Measurements from ENCODE around the gene TMPRSS6. TPM values are rescaled to one million over a fixed set of nuclear protein-coding genes. Genes with fewer than 3 reads are reported as not detected.
A peak's percentile ranks its signal among the peaks of the same experiment; 100 is the strongest.

The TMPRSS6 gene
- total and polyA plus RNA-seq, 2 of the 13 experiments (the other 11 are each of a cell fraction or from before 2014, with no cell fraction given), result 4.2 to 4.8 TPM

DNA sequence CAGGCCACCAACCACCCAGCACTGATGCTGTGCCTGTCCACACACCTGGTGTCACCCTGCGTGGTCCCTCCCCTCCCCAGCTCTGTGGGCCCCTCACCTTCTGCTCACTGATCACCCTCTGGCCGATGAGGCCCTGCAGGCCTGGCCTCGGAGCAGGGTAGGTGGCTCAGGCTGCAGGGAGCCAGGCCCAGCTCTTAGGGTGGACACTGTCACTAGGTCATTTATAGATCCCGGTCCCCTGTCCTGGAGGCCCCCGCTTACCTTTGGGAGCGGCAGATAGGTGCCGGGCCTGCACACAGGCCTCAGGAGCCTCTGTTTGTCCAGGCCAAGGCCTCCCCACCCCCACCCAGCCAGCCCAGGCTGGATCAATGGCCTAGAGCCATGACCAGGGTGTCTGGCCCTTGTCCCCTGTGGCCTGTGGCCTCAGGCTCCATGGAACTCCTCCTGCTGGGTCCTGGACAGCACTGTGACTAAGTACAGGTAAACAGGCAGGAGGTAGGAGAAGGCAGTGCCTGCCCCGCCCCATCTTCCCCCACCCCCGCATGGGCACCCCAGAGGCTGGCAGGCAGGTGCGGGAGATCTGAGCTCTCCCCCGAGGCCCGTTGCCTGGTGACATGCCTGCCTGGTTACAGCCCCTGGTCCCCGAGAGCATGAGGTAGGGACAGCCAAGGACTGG lies at the start of gene TMPRSS6 (continued):
- TF ChIP-seq, protein P1, sequence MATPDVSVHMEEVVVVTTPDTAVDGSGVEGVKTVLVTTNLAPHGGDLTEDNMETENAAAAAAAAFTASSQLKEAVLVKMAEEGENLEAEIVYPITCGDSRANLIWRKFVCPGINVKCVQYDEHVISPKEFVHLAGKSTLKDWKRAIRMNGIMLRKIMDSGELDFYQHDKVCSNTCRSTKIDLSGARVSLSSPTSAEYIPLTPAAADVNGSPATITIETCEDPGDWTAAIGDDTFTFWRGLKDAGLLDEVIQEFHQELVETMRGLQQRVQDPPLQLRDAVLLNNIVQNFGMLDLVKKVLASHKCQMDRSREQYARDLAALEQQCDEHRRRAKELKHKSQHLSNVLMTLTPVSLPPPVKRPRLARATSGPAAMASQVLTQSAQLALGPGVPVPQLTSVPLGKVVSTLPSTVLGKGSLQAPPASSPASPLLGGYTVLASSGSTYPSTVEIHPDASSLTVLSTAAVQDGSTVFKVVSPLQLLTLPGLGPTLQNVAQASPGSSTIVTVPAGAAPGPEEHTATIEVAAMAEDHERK (CRISPR knock-in tag; IDR thresholded peaks at IDR 0.05; ENCODE audit: low read depth), result no peak
- TF ChIP-seq, protein P2, sequence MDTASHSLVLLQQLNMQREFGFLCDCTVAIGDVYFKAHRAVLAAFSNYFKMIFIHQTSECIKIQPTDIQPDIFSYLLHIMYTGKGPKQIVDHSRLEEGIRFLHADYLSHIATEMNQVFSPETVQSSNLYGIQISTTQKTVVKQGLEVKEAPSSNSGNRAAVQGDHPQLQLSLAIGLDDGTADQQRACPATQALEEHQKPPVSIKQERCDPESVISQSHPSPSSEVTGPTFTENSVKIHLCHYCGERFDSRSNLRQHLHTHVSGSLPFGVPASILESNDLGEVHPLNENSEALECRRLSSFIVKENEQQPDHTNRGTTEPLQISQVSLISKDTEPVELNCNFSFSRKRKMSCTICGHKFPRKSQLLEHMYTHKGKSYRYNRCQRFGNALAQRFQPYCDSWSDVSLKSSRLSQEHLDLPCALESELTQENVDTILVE (CRISPR knock-in tag; IDR thresholded peaks at IDR 0.05), result no peak
- no peak for TF ChIP-seq CBX2 (IDR thresholded peaks at IDR 0.05; ENCODE audit: low read depth, low read length)
- no peak for TF ChIP-seq CBX2 (CRISPR knock-in tag; IDR thresholded peaks at IDR 0.05; ENCODE audit: low read depth)
- TF ChIP-seq ZEB1 (IDR thresholded peaks at IDR 0.05; ENCODE audit: insufficient replicate concordance, low read depth), result peak; percentile 96
- TF ChIP-seq REPIN1 (CRISPR knock-in tag; IDR thresholded peaks at IDR 0.05; ENCODE audit: borderline replicate concordance, low read depth), result 0 out of 2 replicates have a peak, but pooled peaks have one; percentile 15
- TF ChIP-seq, protein P3, sequence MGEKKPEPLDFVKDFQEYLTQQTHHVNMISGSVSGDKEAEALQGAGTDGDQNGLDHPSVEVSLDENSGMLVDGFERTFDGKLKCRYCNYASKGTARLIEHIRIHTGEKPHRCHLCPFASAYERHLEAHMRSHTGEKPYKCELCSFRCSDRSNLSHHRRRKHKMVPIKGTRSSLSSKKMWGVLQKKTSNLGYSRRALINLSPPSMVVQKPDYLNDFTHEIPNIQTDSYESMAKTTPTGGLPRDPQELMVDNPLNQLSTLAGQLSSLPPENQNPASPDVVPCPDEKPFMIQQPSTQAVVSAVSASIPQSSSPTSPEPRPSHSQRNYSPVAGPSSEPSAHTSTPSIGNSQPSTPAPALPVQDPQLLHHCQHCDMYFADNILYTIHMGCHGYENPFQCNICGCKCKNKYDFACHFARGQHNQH (CRISPR knock-in tag; IDR thresholded peaks at IDR 0.05), result peak; percentile 38; the same call in 1 of the 2 replicates
- TF ChIP-seq ZNF75D (CRISPR knock-in tag; IDR thresholded peaks at IDR 0.05; ENCODE audit: borderline replicate concordance), result no peak
- TF ChIP-seq NFE2L2 (IDR thresholded peaks at IDR 0.05; ENCODE audit: low read length), result no peak
- no peak for TF ChIP-seq ZNF552 (CRISPR knock-in tag; IDR thresholded peaks at IDR 0.05; ENCODE audit: borderline replicate concordance)
- TF ChIP-seq NR2F2 (IDR thresholded peaks at IDR 0.05; ENCODE audit: borderline replicate concordance, low read depth), result peak; percentile 38; the same call in 1 of the 2 replicates
- TF ChIP-seq SCMH1 (CRISPR knock-in tag; IDR thresholded peaks at IDR 0.05; ENCODE audit: borderline replicate concordance), result no peak
- 0 out of 2 replicates have a peak, but pooled peaks have one; percentile 28 for TF ChIP-seq ZNF709 (CRISPR knock-in tag; IDR thresholded peaks at IDR 0.05)
- TF ChIP-seq HOXA7 (CRISPR knock-in tag; IDR thresholded peaks at IDR 0.05), result no peak
- TF ChIP-seq CREM (IDR thresholded peaks at IDR 0.05), result peak; percentile 44; the same call in 1 of the 2 replicates
- no peak for TF ChIP-seq CREM (CRISPR knock-in tag; IDR thresholded peaks at IDR 0.05)
- peak; percentile 53; the same call in 1 of the 2 replicates for TF ChIP-seq ZSCAN25 (CRISPR knock-in tag; IDR thresholded peaks at IDR 0.05)
- TF ChIP-seq ZNF558 (CRISPR knock-in tag; IDR thresholded peaks at IDR 0.05; ENCODE audit: borderline replicate concordance), result no peak
- no peak for TF ChIP-seq TOE1 (CRISPR knock-in tag; IDR thresholded peaks at IDR 0.05)
- TF ChIP-seq ELF4 (CRISPR knock-in tag; IDR thresholded peaks at IDR 0.05; ENCODE audit: borderline replicate concordance), result no peak
- peak; percentile 63; the same call in 1 of the 2 replicates for TF ChIP-seq HDAC2 (CRISPR knock-in tag; IDR thresholded peaks at IDR 0.05)
- no peak; the same call in 2 of the 3 replicates for TF ChIP-seq MXI1 (IDR thresholded peaks at IDR 0.05; ENCODE audit: borderline replicate concordance, low read depth, low read length)
- TF ChIP-seq, protein P4, sequence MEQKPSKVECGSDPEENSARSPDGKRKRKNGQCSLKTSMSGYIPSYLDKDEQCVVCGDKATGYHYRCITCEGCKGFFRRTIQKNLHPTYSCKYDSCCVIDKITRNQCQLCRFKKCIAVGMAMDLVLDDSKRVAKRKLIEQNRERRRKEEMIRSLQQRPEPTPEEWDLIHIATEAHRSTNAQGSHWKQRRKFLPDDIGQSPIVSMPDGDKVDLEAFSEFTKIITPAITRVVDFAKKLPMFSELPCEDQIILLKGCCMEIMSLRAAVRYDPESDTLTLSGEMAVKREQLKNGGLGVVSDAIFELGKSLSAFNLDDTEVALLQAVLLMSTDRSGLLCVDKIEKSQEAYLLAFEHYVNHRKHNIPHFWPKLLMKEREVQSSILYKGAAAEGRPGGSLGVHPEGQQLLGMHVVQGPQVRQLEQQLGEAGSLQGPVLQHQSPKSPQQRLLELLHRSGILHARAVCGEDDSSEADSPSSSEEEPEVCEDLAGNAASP (CRISPR knock-in tag; IDR thresholded peaks at IDR 0.05; ENCODE audit: borderline replicate concordance), result no peak; the same call in 1 of the 2 replicates
- TF ChIP-seq CENPT (CRISPR knock-in tag; IDR thresholded peaks at IDR 0.05; ENCODE audit: low read depth), result no peak
- TF ChIP-seq ZNF777 (CRISPR knock-in tag; IDR thresholded peaks at IDR 0.05), result no peak
- no peak for TF ChIP-seq MBD4 (IDR thresholded peaks at IDR 0.05; ENCODE audit: borderline replicate concordance, low read length)
- 0 out of 2 replicates have a peak, but pooled peaks have one; percentile 19 for TF ChIP-seq ZNF121 (CRISPR knock-in tag; IDR thresholded peaks at IDR 0.05)
